Tibial nerve (tissue), 3 donors: ENCODE data around the gene NELL2.

ENCODE experiments used
- CTCF ChIP-seq, 5 experiments: fragments of 200-600 bp in 3 of 5; fragments of 450-650 bp in 2 of 5; sonication (generic) in 3 of 5; IDR thresholded peaks; one replicate each; pipeline ENCODE4 v1.5.1; 2016 to 2019; ENCODE audit warnings: antibody characterized with exemption in 5 of 5, mild to moderate bottlenecking in 3 of 5, moderate library complexity in 2 of 5
- POLR2A ChIP-seq, 2 donors: fragments of 450-650 bp; IDR thresholded peaks; one replicate each; pipeline ENCODE4 v1.6.1; 2017; ENCODE audit warnings: antibody characterized with exemption in 2 of 2, mild to moderate bottlenecking in 2 of 2, moderate library complexity in 2 of 2

GRCh38 chr12:44637875-44638274 is 238.2 kb downstream of the NELL2 start:
- TF ChIP-seq POLR2A (IDR thresholded peaks at IDR 0.05) (no peak), CTCF (IDR thresholded peaks at IDR 0.05) (no peak)
